Activated naive CD4-positive, alpha-beta T cell treated with anti-CD3 and anti-CD28 coated beads for 36 hours (primary cell): ENCODE measurements around the gene FSTL4. TPM values are rescaled to one million over a fixed set of nuclear protein-coding genes. Genes with fewer than 3 reads are reported as not detected.
"Not testable (repeated sequence)": the region's sequence is repeated elsewhere in the genome, so short reads cannot be mapped to it uniquely, and the experiment has no call there.

ENCODE experiments used
- CTCF ChIA-PET: fragments of 350-600 bp; sonication (Branson Sonifier 250); formaldehyde crosslinking; loops from one replicate; lab custom pipeline; 2021; ENCODE audit warnings: antibody characterized with exemption; lab: Charles Lee
- DNase-seq: peaks from one replicate; pipeline ENCODE4 v3.0.0-alpha.2; 2020
- H3K27ac Mint-ChIP-seq: one replicate; pipeline ENCODE4 v1.8.0; 2021; ENCODE audit warnings: mild to moderate bottlenecking, mixed read lengths
- H3K27me3 Mint-ChIP-seq: one replicate; pipeline ENCODE4 v1.8.0; 2021; ENCODE audit warnings: low read depth, mixed read lengths
- H3K36me3 Mint-ChIP-seq: one replicate; pipeline ENCODE4 v1.8.0; 2021; ENCODE audit warnings: low read depth, mixed read lengths
- H3K4me1 Mint-ChIP-seq: one replicate; pipeline ENCODE4 v1.8.0; 2021; ENCODE audit warnings: low read depth, mixed read lengths
- H3K4me3 Mint-ChIP-seq: one replicate; pipeline ENCODE4 v1.8.0; 2021; ENCODE audit warnings: mild to moderate bottlenecking, moderate library complexity, mixed read lengths
- H3K9me3 Mint-ChIP-seq: one replicate; pipeline ENCODE4 v1.8.0; 2021; ENCODE audit warnings: mixed read lengths
- intact Hi-C: fragments of 100-400 bp; cut with micrococcal nuclease; formaldehyde crosslinking; loops from one replicate; pipeline ENCODE4 v1.15.1; 2023
- total RNA-seq, 2 experiments: library from RNA; stranded (reverse); gene quantifications; one replicate each; pipeline ENCODE4 v1.2.3, GENCODE V29; 2021

FSTL4 gene
- total RNA-seq, 2 experiments from 2014 or later = 0.29 to 0.30 TPM

GRCh38 chr5:133400831-133401351 is 211.4 kb downstream of the FSTL4 start:
- CTCF ChIA-PET = interaction anchor here (0.7 to 1.4 kb wide), 3 partner anchors 21 to 290 kb away, joined by 3 to 4 read pairs (median 3); no protein-coding TSS in a partner anchor
- intact Hi-C loops = no loop called here

DNA sequence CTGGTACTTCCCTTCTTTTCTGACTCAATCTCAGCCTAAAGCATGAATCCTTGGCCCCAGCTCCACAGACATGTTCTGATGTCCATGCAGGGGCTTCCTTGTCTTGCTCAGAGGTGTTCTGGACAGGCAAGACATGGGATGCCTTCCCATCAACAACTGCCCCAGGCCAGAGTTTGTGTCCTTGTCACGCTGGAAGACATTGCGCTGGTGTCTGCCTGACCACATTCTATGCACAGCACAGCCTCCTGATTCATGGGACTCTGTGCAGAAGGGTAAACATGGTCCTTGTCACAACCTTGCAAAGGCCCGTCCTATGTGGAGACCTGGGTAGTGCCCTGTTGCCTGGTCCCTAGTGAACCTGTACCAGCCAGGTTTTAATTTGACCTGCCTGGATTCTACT is 212.2 kb downstream of the FSTL4 start:
- Mint-ChIP-seq H3K9me3 (no peaks in the 10 kb centered on the region), H3K27ac (no peak overlapping the region), H3K4me1 (peaks cover 37% of the 10 kb centered on the region), H3K4me3 (no peak overlapping the region), H3K36me3 (no peaks in the 10 kb centered on the region), H3K27me3 (no peaks in the 10 kb centered on the region)
- intact Hi-C loops = no loop called here
- DNase-seq = no peak
- CTCF ChIA-PET = interaction anchor here (0.7 to 1.4 kb wide), 3 partner anchors 21 to 289 kb away, joined by 3 to 4 read pairs (median 3); no protein-coding TSS in a partner anchor

More at GRCh38 chr5:133400831-133401351, 211.4 kb downstream of the FSTL4 start:
- Mint-ChIP-seq H3K27ac (no peak overlapping the region), H3K9me3 (no peaks in the 10 kb centered on the region), H3K4me3 (no peak overlapping the region), H3K4me1 (peaks cover 37% of the 10 kb centered on the region), H3K27me3 (no peaks in the 10 kb centered on the region), H3K36me3 (no peaks in the 10 kb centered on the region)
- DNase-seq = no peak

DNA sequence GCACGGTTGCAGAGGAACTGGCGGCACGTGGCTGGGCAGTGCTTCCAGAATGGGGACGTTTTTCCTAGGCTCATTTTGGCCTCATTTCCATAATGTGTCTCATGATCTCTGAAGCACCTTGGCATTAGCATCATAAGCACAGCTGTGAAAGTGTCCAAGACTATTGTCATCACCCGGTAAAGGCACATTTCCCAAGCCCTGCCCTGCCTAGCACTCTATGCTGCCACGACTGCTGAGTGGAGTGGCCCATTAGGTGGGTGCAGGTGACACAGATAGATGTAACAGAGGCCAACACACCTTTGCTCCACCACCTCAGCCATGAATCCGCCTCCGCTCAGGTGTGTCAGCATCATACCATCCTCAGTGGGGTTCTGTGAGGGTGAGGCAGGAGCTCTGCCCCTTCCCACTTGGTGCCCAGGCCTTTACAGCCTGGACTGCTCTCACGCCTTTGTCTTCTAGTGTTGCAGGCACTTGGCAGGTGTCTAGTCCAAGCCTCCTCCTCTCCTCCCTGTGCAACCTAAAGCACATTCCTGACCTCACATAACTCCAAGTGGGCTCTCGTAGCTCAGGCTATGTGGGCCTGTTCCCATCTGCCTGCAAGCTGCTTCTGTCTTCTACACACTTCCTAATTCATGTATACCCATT is 213.0 kb downstream of the FSTL4 start:
- Mint-ChIP-seq H3K9me3 (no peaks in the 10 kb centered on the region), H3K27ac (no peak overlapping the region), H3K36me3 (no peaks in the 10 kb centered on the region), H3K27me3 (no peaks in the 10 kb centered on the region), H3K4me3 (no peak overlapping the region), H3K4me1 (peaks cover 37% of the 10 kb centered on the region)
- DNase-seq = no peak
- CTCF ChIA-PET = no interaction called here
- intact Hi-C loops = loop anchor here (5.0 to 10.0 kb wide), 2 partner anchors 473 to 1205 kb away; no protein-coding TSS in a partner anchor

- DNase-seq = peak; percentile 73
- Mint-ChIP-seq H3K9me3 (no peaks in the 10 kb centered on the region), H3K27ac (no peak overlapping the region), H3K4me3 (no peak overlapping the region), H3K27me3 (no peaks in the 10 kb centered on the region), H3K36me3 (no peaks in the 10 kb centered on the region), H3K4me1 (peaks cover 37% of the 10 kb centered on the region)
- CTCF ChIA-PET = no interaction called here
- intact Hi-C loops = loop anchor here (1.0 to 10.0 kb wide), 4 partner anchors 25 to 1206 kb away; no protein-coding TSS in a partner anchor
Observed at GRCh38 chr5:133398646-133399101, 213.7 kb downstream of the FSTL4 start.

DNA sequence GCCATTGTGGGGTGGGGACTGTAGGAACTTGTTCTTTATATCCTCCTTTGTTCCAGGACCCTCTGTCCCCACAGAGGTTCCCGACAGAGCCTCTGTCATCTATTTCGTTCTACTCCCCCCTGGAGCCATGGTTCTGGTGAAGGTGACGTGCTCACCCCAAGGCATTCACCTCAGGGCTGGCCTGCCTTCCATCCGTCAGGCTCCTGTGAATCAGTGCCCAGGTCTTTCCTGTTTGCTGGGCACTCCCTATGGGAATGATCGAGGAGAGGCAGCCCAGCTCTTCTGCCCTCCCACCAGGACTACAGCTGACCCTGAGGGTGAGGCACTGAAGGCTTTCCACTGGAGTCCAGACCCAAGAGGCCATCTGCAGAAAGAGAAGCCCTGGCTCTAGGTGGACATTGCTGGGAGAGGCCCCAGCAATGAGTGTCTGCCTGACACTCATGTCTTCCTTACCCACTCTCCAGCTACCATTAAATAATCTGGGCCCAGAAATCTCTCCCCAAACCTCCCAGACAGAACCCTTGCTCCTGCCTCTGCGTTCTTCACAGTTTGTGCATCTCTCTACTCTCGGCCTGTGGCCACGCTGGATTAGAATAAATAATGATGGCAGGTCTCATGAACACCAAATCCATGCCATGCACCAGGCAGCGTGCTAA is 214.2 kb downstream of the FSTL4 start:
- H3K4me3 Mint-ChIP-seq = no peak overlapping the region
- no peaks in the 10 kb centered on the region for H3K36me3 Mint-ChIP-seq
- no peaks in the 10 kb centered on the region for H3K9me3 Mint-ChIP-seq
- H3K27ac Mint-ChIP-seq = no peak overlapping the region
- H3K27me3 Mint-ChIP-seq = no peaks in the 10 kb centered on the region
- intact Hi-C loops = loop anchor here (1.0 to 10.0 kb wide), 4 partner anchors 25 to 1207 kb away; no protein-coding TSS in a partner anchor
- CTCF ChIA-PET = interaction anchor here (0.8 to 2.5 kb wide), 3 partner anchors 18 to 25 kb away, joined by 3 to 8 read pairs (median 3); no protein-coding TSS in a partner anchor
- H3K4me1 Mint-ChIP-seq = peaks cover 37% of the 10 kb centered on the region
- DNase-seq = no peak

DNA sequence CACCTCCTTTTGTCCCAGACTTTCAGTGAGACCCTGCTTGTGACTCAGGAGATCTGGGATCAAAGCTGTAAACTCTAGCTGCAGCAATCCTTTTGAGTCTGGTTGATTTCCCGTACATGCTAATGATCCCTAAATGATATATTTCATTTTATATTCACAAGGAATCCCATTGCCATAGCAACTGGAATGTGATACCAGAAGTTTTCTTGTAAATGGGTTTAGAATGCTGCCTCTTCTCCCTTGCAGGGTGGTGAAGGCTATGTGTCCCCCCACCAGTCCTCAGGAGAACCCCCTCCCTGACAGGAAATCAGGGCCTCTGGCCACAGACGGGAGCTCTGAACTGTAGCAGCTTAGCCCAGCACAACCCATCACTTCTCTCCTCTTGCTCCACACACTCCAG is 215.0 kb downstream of the FSTL4 start:
- Mint-ChIP-seq H3K27me3 (no peaks in the 10 kb centered on the region), H3K36me3 (no peaks in the 10 kb centered on the region), H3K27ac (no peak overlapping the region), H3K9me3 (no peaks in the 10 kb centered on the region), H3K4me3 (no peak overlapping the region), H3K4me1 (peaks cover 37% of the 10 kb centered on the region)
- CTCF ChIA-PET = interaction anchor here (0.8 to 2.5 kb wide), 3 partner anchors 18 to 26 kb away, joined by 3 to 8 read pairs (median 3); no protein-coding TSS in a partner anchor
- intact Hi-C loops = loop anchor here (5.0 to 10.0 kb wide), 2 partner anchors 475 to 1207 kb away; no protein-coding TSS in a partner anchor
- DNase-seq = no peak

DNA sequence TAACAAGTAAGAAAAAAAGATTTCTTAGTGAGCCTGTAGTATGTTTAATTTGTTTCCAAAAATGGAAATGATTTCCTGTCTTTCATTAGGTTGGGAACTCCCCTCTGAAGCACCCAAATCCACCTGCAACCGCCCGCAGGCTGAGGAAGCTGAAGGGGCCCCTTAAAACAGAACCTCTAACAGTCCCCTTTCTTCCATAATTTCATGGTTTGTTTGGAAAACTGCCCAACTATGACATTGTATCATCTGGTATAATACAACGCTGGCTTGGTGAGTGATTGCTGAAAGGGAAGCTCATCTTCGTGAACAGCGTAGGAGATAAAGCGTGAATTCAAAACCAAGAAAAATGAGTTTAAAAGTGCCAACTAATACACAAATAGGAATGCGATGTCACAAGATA is 215.5 kb downstream of the FSTL4 start:
- Mint-ChIP-seq H3K4me3 (no peak overlapping the region), H3K9me3 (no peaks in the 10 kb centered on the region), H3K27me3 (no peaks in the 10 kb centered on the region), H3K36me3 (no peaks in the 10 kb centered on the region), H3K4me1 (peaks cover 37% of the 10 kb centered on the region), H3K27ac (peak overlapping the region; percentile 33)
- intact Hi-C loops = loop anchor here (5.0 to 10.0 kb wide), 2 partner anchors 475 to 1208 kb away; no protein-coding TSS in a partner anchor
- peak; percentile 71 for DNase-seq
- CTCF ChIA-PET = interaction anchor here (1.3 to 2.5 kb wide), 2 partner anchors 25 to 27 kb away, joined by 3 to 8 read pairs; no protein-coding TSS in a partner anchor

GRCh38 chr5:133396187-133396741 is 216.1 kb downstream of the FSTL4 start:
- CTCF ChIA-PET = interaction anchor here (2.5 kb wide), 1 partner anchor 27 kb away, joined by 8 read pairs; no protein-coding TSS in a partner anchor
- Mint-ChIP-seq H3K27me3 (no peaks in the 10 kb centered on the region), H3K4me1 (peaks cover 37% of the 10 kb centered on the region), H3K4me3 (no peak overlapping the region), H3K36me3 (no peaks in the 10 kb centered on the region), H3K9me3 (no peaks in the 10 kb centered on the region), H3K27ac (peak overlapping the region; percentile 33)
- intact Hi-C loops = loop anchor here (5.0 to 10.0 kb wide), 2 partner anchors 476 to 1209 kb away; no protein-coding TSS in a partner anchor
- DNase-seq = no peak

GRCh38 chr5:133395207-133395606 is 217.1 kb downstream of the FSTL4 start:
- not testable (repeated sequence) for H3K4me3 Mint-ChIP-seq, H3K27me3 Mint-ChIP-seq, DNase-seq, H3K36me3 Mint-ChIP-seq, H3K27ac Mint-ChIP-seq, H3K9me3 Mint-ChIP-seq
- CTCF ChIA-PET = interaction anchor here (1.2 kb wide), 1 partner anchor 29 kb away, joined by 4 read pairs; no protein-coding TSS in a partner anchor
- intact Hi-C loops = loop anchor here (5.0 to 10.0 kb wide), 2 partner anchors 477 to 1210 kb away; no protein-coding TSS in a partner anchor
- H3K4me1 Mint-ChIP-seq = peaks cover 37% of the 10 kb centered on the region

GRCh38 chr5:133394477-133394817 is 217.9 kb downstream of the FSTL4 start:
- H3K27ac Mint-ChIP-seq, H3K27me3 Mint-ChIP-seq, H3K9me3 Mint-ChIP-seq, DNase-seq, H3K4me3 Mint-ChIP-seq, H3K36me3 Mint-ChIP-seq: not testable (repeated sequence)
- CTCF ChIA-PET = interaction anchor here (1.2 kb wide), 1 partner anchor 29 kb away, joined by 4 read pairs; no protein-coding TSS in a partner anchor
- H3K4me1 Mint-ChIP-seq = peaks cover 35% of the 10 kb centered on the region
- intact Hi-C loops = loop anchor here (10.0 kb wide), 1 partner anchor 1210 kb away; no protein-coding TSS in a partner anchor

DNA sequence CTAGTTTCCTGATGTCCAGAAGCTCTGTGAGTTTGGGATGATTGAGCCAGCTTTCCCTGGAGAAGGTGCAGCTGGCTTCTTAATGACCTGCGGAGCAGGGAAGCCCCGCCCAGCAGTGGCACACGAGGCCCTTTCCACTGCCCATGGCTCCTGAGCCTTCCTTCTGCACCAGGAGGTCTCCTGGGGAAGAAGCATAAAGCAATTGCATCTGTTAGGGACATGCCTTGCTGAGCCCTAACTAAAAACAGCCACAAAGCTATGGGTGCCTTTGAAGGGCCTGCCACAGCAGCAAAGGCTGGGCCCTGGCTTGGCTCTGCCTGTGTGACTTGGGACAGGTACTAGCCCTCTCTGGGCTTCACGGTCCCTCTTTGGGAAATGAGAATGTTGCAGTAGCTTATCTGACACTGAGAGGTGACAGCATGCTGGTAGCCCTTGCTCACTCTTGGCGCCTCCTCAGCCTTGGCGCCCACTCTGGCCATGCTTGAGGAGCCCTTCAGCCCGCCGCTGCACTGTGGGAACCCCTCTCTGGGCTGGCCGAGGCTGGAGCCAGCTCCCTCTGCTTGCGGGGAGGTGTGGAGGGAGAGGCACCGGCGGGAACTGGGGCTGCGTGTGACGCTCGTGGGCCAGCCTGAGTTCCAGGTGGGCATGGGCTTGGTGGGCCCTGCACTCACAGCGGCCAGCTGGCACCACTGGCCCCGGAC is 218.4 kb downstream of the FSTL4 start:
- Mint-ChIP-seq H3K27ac (no peak overlapping the region), H3K4me3 (no peak overlapping the region), H3K36me3 (no peaks in the 10 kb centered on the region), H3K27me3 (peaks cover 5% of the 10 kb centered on the region), H3K9me3 (no peaks in the 10 kb centered on the region), H3K4me1 (peaks cover 30% of the 10 kb centered on the region)
- no peak for DNase-seq
- CTCF ChIA-PET = interaction anchor here (0.6 to 1.2 kb wide), 2 partner anchors 30 to 353 kb away, joined by 3 to 4 read pairs; no protein-coding TSS in a partner anchor
- intact Hi-C loops = loop anchor here (10.0 kb wide), 1 partner anchor 1211 kb away; no protein-coding TSS in a partner anchor
